PC-3 (cell line): Measurements from ENCODE around the gene TTLL10. TPM values are rescaled to one million over a fixed set of nuclear protein-coding genes. Genes with fewer than 3 reads are reported as not detected.

Source experiments
- ATAC-seq: fragments of 200-7000 bp; cut with Tn5 transposase; 2 replicates; pipeline ENCODE4 v1.9.1; 2020; ENCODE audit warnings: mild to moderate bottlenecking, moderate library complexity
- BruUV-seq: library from RNA; stranded (reverse); fragments of 400-500 nt; replicated peaks from 2 replicates; lab custom pipeline; 2021; lab: Mats Ljungman, UMichigan
- CTCF ChIA-PET: fragments of 300-600 bp; sonication (Branson Sonifier 250); formaldehyde crosslinking; loops from one replicate; lab custom pipeline; 2022; ENCODE audit warnings: antibody characterized with exemption; lab: Charles Lee
- POLR2A ChIA-PET: fragments of 300-600 bp; sonication (Branson Sonifier 250); formaldehyde crosslinking; loops from one replicate; lab custom pipeline; 2022; ENCODE audit warnings: antibody characterized with exemption; ENCODE audit not compliant: unreplicated experiment; lab: Charles Lee
- DNase-seq: peaks from one replicate; pipeline ENCODE4 v3.0.0-alpha.2; 2015
- H2AFZ ChIP-seq: fragments of 300-600 bp; sonication (generic); 2 replicates; pipeline ENCODE4 v1.6.0; 2016; ENCODE audit warnings: antibody characterized with exemption, low read length
- H3F3A ChIP-seq: fragments of 300-600 bp; sonication (generic); one replicate; pipeline ENCODE4 v1.6.0; 2017; ENCODE audit warnings: antibody characterized with exemption, low read length, control low read depth, mild to moderate bottlenecking; ENCODE audit not compliant: unreplicated experiment
- H3K27ac ChIP-seq: fragments of 300-600 bp; sonication (generic); 2 replicates; pipeline ENCODE4 v1.5.1; 2016; ENCODE audit warnings: mild to moderate bottlenecking, low read length
- H3K27me3 ChIP-seq: fragments of 300-600 bp; sonication (generic); 2 replicates; pipeline ENCODE4 v1.6.1; 2016; ENCODE audit warnings: low read length, mixed read lengths
- H3K36me3 ChIP-seq: fragments of 300-600 bp; sonication (generic); 2 replicates; pipeline ENCODE4 v1.6.1; 2016; ENCODE audit warnings: low read depth, mixed run types, low read length, mixed read lengths
- H3K4me1 ChIP-seq: fragments of 300-600 bp; sonication (generic); 2 replicates; pipeline ENCODE4 v1.5.1; 2016; ENCODE audit warnings: low read length; ENCODE audit not compliant: insufficient read depth
- H3K4me2 ChIP-seq: fragments of 300-600 bp; sonication (generic); 2 replicates; pipeline ENCODE4 v1.6.0; 2016; ENCODE audit warnings: low read length
- H3K4me3 ChIP-seq: fragments of 300-600 bp; sonication (generic); 2 replicates; pipeline ENCODE4 v1.5.1; 2016; ENCODE audit warnings: mild to moderate bottlenecking, low read length, mixed read lengths
- H3K79me2 ChIP-seq: fragments of 300-600 bp; sonication (generic); 2 replicates; pipeline ENCODE4 v1.6.1; 2017; ENCODE audit warnings: low read length, mixed read lengths
- H3K9ac ChIP-seq: fragments of 300-600 bp; sonication (generic); 2 replicates; pipeline ENCODE4 v1.6.0; 2016; ENCODE audit warnings: mild to moderate bottlenecking, low read length
- H3K9me2 ChIP-seq: fragments of 300-600 bp; sonication (generic); replicated peaks from 2 replicates; pipeline ENCODE4 v1.6.1; 2016; ENCODE audit warnings: mixed run types, low read length, mixed read lengths
- H3K9me3 ChIP-seq: fragments of 300-600 bp; sonication (generic); 2 replicates; pipeline ENCODE4 v1.6.1; 2016; ENCODE audit warnings: low read length, mixed read lengths
- H4K20me1 ChIP-seq: fragments of 300-600 bp; sonication (generic); 2 replicates; pipeline ENCODE4 v1.6.1; 2016; ENCODE audit warnings: low read length, mixed read lengths
- CTCF ChIP-seq: fragments of 300-600 bp; sonication (generic); conservative IDR thresholded peaks from 2 replicates; pipeline ENCODE4 v1.5.1; 2017; ENCODE audit warnings: antibody characterized with exemption, low read depth, mild to moderate bottlenecking, low read length
- EZH2 ChIP-seq: fragments of 300-600 bp; sonication (generic); IDR thresholded peaks from one replicate; pipeline ENCODE4 v1.6.1; 2017; ENCODE audit warnings: antibody characterized with exemption, mild to moderate bottlenecking, low read length; ENCODE audit not compliant: unreplicated experiment
- EZH2phosphoT487 ChIP-seq: fragments of 300-600 bp; sonication (generic); IDR thresholded peaks from 2 replicates; pipeline ENCODE4 v1.6.1; 2018; ENCODE audit warnings: mild to moderate bottlenecking, antibody characterized with exemption, low read length, borderline replicate concordance
- intact Hi-C: fragments of 100-400 bp; cut with micrococcal nuclease; formaldehyde crosslinking; loops from 2 replicates; pipeline ENCODE4 v1.9.0; 2023
- total RNA-seq: library from RNA; depleted of rRNA; stranded (reverse); fragments of >200 nt; gene quantifications from 2 replicates; pipeline ENCODE4 v1.2.3, GENCODE V29; 2014

TTLL10 gene
- total RNA-seq, 1 experiment from 2014 or later = 0.36 TPM

- no peaks in the 10 kb centered on the region; the same call in 1 of the 2 replicates for H3K36me3 ChIP-seq
- H3F3A ChIP-seq = no peaks in the 10 kb centered on the region
- no peak overlapping the region for H3K4me3 ChIP-seq
- DNase-seq (no peak), ATAC-seq (no peak)
- BruUV-seq = no TSS peak
- CTCF ChIA-PET = no interaction called here
- H3K4me2 ChIP-seq = no peak overlapping the region
- H2AFZ ChIP-seq = no peak overlapping the region
- TF ChIP-seq CTCF (no peak), EZH2phosphoT487 (no peak), EZH2 (no peak)
- POLR2A ChIA-PET = no interaction called here
- peaks cover 45% of the 10 kb centered on the region for H4K20me1 ChIP-seq
- peaks cover 17% of the 10 kb centered on the region for H3K4me1 ChIP-seq
- no peaks in the 10 kb centered on the region for H3K27me3 ChIP-seq
- no peaks in the 10 kb centered on the region for H3K9me2 ChIP-seq
- peaks cover 73% of the 10 kb centered on the region for H3K79me2 ChIP-seq
- intact Hi-C loops = no loop called here
- H3K9me3 ChIP-seq = no peaks in the 10 kb centered on the region
- no peak overlapping the region for H3K9ac ChIP-seq
- H3K27ac ChIP-seq = no peak overlapping the region
Measured at GRCh38 chr1:1166642-1167397, 6.9 kb upstream of the TTLL10 start.

GRCh38 chr1:1167398-1167821, 6.3 kb upstream of the TTLL10 start:
- Histone ChIP-seq H3K9me2 (no peaks in the 10 kb centered on the region), H3K27ac (no peak overlapping the region), H3K4me2 (no peak overlapping the region), H2AFZ (no peak overlapping the region), H3K27me3 (no peaks in the 10 kb centered on the region), H4K20me1 (peaks cover 48% of the 10 kb centered on the region), H3K36me3 (no peaks in the 10 kb centered on the region; the same call in 1 of the 2 replicates), H3K4me3 (no peak overlapping the region), H3K9me3 (no peaks in the 10 kb centered on the region), H3F3A (no peaks in the 10 kb centered on the region), H3K4me1 (peaks cover 13% of the 10 kb centered on the region), H3K9ac (no peak overlapping the region), H3K79me2 (peaks cover 73% of the 10 kb centered on the region)
- intact Hi-C loops = no loop called here
- TF ChIP-seq CTCF (no peak), EZH2phosphoT487 (no peak), EZH2 (no peak)
- CTCF ChIA-PET = no interaction called here
- no peak for DNase-seq
- ATAC-seq = no peak
- BruUV-seq = no TSS peak
- POLR2A ChIA-PET = no interaction called here

- no peak for DNase-seq
- Histone ChIP-seq H3K27ac (no peak overlapping the region), H3K4me3 (no peak overlapping the region), H3K4me1 (peaks cover 13% of the 10 kb centered on the region), H3K79me2 (peaks cover 71% of the 10 kb centered on the region), H4K20me1 (peaks cover 48% of the 10 kb centered on the region), H3F3A (no peaks in the 10 kb centered on the region), H3K9me3 (no peaks in the 10 kb centered on the region), H3K9ac (no peak overlapping the region), H2AFZ (no peak overlapping the region), H3K4me2 (no peak overlapping the region), H3K36me3 (no peaks in the 10 kb centered on the region; the same call in 1 of the 2 replicates), H3K27me3 (no peaks in the 10 kb centered on the region), H3K9me2 (no peaks in the 10 kb centered on the region)
- TF ChIP-seq EZH2phosphoT487 (no peak), CTCF (no peak), EZH2 (no peak)
- ChIA-PET POLR2A (no interaction called here), CTCF (no interaction called here)
- no peak for ATAC-seq
- BruUV-seq = no TSS peak
- intact Hi-C loops = no loop called here
Measured at GRCh38 chr1:1167841-1168450, 5.7 kb upstream of the TTLL10 start.
